Muscle of leg (tissue), 16 donors: Measurements from ENCODE around the gene NLRP14. TPM values are rescaled to one million over a fixed set of nuclear protein-coding genes. Genes with fewer than 3 reads are reported as not detected.
A peak's percentile ranks its signal among the peaks of the same experiment; 100 is the strongest.

ENCODE experiments used
- DNase-seq: peaks from one replicate; pipeline ENCODE4 v3.0.0; 2013
- H3K27ac ChIP-seq: one replicate; pipeline ENCODE4 v1.5.1; 2013; ENCODE audit warnings: mild to moderate bottlenecking, low read length, control low read depth
- H3K27me3 ChIP-seq: one replicate; pipeline ENCODE4 v1.6.1; 2013; ENCODE audit warnings: low read length; ENCODE audit not compliant: control insufficient read depth, insufficient read depth
- H3K36me3 ChIP-seq: one replicate; pipeline ENCODE4 v1.6.1; 2013; ENCODE audit warnings: low read length; ENCODE audit not compliant: control insufficient read depth, insufficient read depth
- H3K4me1 ChIP-seq: one replicate; pipeline ENCODE4 v1.6.1; 2013; ENCODE audit warnings: low read length; ENCODE audit not compliant: control insufficient read depth, insufficient read depth
- H3K4me3 ChIP-seq: one replicate; pipeline ENCODE4 v1.5.1; 2013; ENCODE audit warnings: low read length, control low read depth
- H3K9me3 ChIP-seq: replicated peaks from 2 replicates; pipeline ENCODE4 v1.6.1; 2013; ENCODE audit warnings: low read depth, low read length; ENCODE audit not compliant: control insufficient read depth
- WGBS: methylation state at CpG from one replicate; pipeline ENCODE4 v1.1.5; 2013; ENCODE audit warnings: missing lambda C conversion rate; ENCODE audit not compliant: insufficient coverage; 5-methylcytosine and 5-hydroxymethylcytosine counted together
- long read RNA-seq, 11 donors: transcript quantifications; one replicate each; lab custom pipeline, GENCODE V29; 2026
- polyA plus RNA-seq, 8 donors: library from polyadenylated mRNA; unstranded; fragments of 120-200 nt; gene quantifications; one replicate each; pipeline versions ENCODE4 v1.2.1 to v1.2.3, GENCODE V29; 2013; ENCODE audit warnings: inconsistent platforms in 1 of 8, low replicate concordance in 1 of 8; ENCODE audit not compliant: insufficient read length in 8 of 8, insufficient read depth in 1 of 8
- total RNA-seq: library from RNA; stranded (reverse); fragments of 120-200 nt; gene quantifications from one replicate; pipeline ENCODE4 v1.2.4, GENCODE V29; 2013

NLRP14 gene
- 0.04 TPM for total RNA-seq
- under 1 TPM in 7 of 8 donors, not detected in 1; 0.04 to 0.07 (median 0.05) TPM for polyA plus RNA-seq
- long read RNA-seq, donor 1, result 0 reads
- long read RNA-seq, donor 2, result 0 reads
- long read RNA-seq, donor 3, result 0 reads
- long read RNA-seq, donor 4, result 0 reads
- long read RNA-seq, donor 5, result 0 reads
- long read RNA-seq, donor 6, result 0 reads
- long read RNA-seq, donor 7, result 0 reads
- long read RNA-seq, donor 8, result 0 reads
- long read RNA-seq, donor 9, result 0 reads
- long read RNA-seq, donor 10, result 0 reads
- long read RNA-seq, donor 11, result 0 reads

GRCh38 chr11:7020183-7020917 lies at the start of gene NLRP14, which contains the start of gene ZNF214:
Gene NLRP14 (plus strand): TSS chr11:7020479. CDS start chr11:7038587, 18,108 bp downstream.
Gene ZNF214 (minus strand): TSS chr11:7020346. CDS start chr11:7002835, 17,511 bp downstream.
- Histone ChIP-seq H3K9me3 (no peaks in the 10 kb centered on the region), H3K4me3 (peak within 1 kb of the TSS; percentile 47), H3K27me3 (peaks cover 2% of the 10 kb centered on the region), H3K36me3 (no peaks in the 10 kb centered on the region), H3K4me1 (peaks cover 14% of the 10 kb centered on the region), H3K27ac (peak within 1 kb of the TSS; percentile 53)
- WGBS, result 0% methylated on average over 41 of the region's 47 CpGs
- DNase-seq, result peak; percentile 97

- DNase-seq, result no peak
- H3K36me3 ChIP-seq, result no peaks in the 10 kb centered on the region
- no peaks in the 10 kb centered on the region for H3K27me3 ChIP-seq
- no peak overlapping the region for H3K27ac ChIP-seq
- no CpG with 5 or more reads among the region's 2 CpGs for WGBS
- H3K9me3 ChIP-seq, result no peaks in the 10 kb centered on the region
- no peaks in the 10 kb centered on the region for H3K4me1 ChIP-seq
- no peak overlapping the region for H3K4me3 ChIP-seq
These were observed 40.9 kb upstream of the NLRP14 start for GRCh38 chr11:6979365-6979764.

- Histone ChIP-seq H3K27me3 (no peaks in the 10 kb centered on the region), H3K9me3 (no peaks in the 10 kb centered on the region), H3K4me3 (no peak overlapping the region), H3K36me3 (no peaks in the 10 kb centered on the region), H3K4me1 (no peaks in the 10 kb centered on the region), H3K27ac (no peak overlapping the region)
- no CpG with 5 or more reads among the region's 1 CpG for WGBS
- DNase-seq, result no peak
These were observed 33.8 kb upstream of the NLRP14 start for GRCh38 chr11:6986487-6986886.

GRCh38 chr11:6988506-6988905 lies 31.8 kb upstream of the NLRP14 start:
- H3K27me3 ChIP-seq, result no peaks in the 10 kb centered on the region
- H3K9me3 ChIP-seq, result no peaks in the 10 kb centered on the region
- H3K4me3 ChIP-seq, result no peak overlapping the region
- H3K27ac ChIP-seq, result no peak overlapping the region
- H3K4me1 ChIP-seq, result peaks cover 2% of the 10 kb centered on the region
- no peak for DNase-seq
- no peaks in the 10 kb centered on the region for H3K36me3 ChIP-seq

- Histone ChIP-seq H3K36me3 (no peaks in the 10 kb centered on the region), H3K27me3 (no peaks in the 10 kb centered on the region), H3K27ac (no peak overlapping the region), H3K4me3 (no peak overlapping the region), H3K9me3 (no peaks in the 10 kb centered on the region), H3K4me1 (peaks cover 2% of the 10 kb centered on the region)
- WGBS, result 60% methylated on average over 5 of the region's 6 CpGs
- DNase-seq, result no peak
These were observed 29.1 kb upstream of the NLRP14 start for GRCh38 chr11:6991227-6991626.

- no peak overlapping the region for H3K4me3 ChIP-seq
- no peaks in the 10 kb centered on the region for H3K9me3 ChIP-seq
- H3K36me3 ChIP-seq, result no peaks in the 10 kb centered on the region
- peaks cover 2% of the 10 kb centered on the region for H3K4me1 ChIP-seq
- H3K27me3 ChIP-seq, result no peaks in the 10 kb centered on the region
- no peak overlapping the region for H3K27ac ChIP-seq
- no peak for DNase-seq
- no CpG with 5 or more reads among the region's 2 CpGs for WGBS
These were observed 28.3 kb upstream of the NLRP14 start for GRCh38 chr11:6992026-6992425.

GRCh38 chr11:6992457-6993417 lies 27.5 kb upstream of the NLRP14 start:
- H3K27me3 ChIP-seq, result no peaks in the 10 kb centered on the region
- H3K9me3 ChIP-seq, result no peaks in the 10 kb centered on the region
- H3K4me3 ChIP-seq, result no peak overlapping the region
- peaks cover 2% of the 10 kb centered on the region for H3K4me1 ChIP-seq
- no peaks in the 10 kb centered on the region for H3K36me3 ChIP-seq
- no peak overlapping the region for H3K27ac ChIP-seq
- WGBS, result 15% methylated on average over 4 of the region's 11 CpGs
- peak; percentile 19 for DNase-seq

GRCh38 chr11:6995703-6996102 lies 24.6 kb upstream of the NLRP14 start:
- H3K36me3 ChIP-seq, result no peaks in the 10 kb centered on the region
- H3K27me3 ChIP-seq, result no peaks in the 10 kb centered on the region
- H3K27ac ChIP-seq, result no peak overlapping the region
- no peak overlapping the region for H3K4me3 ChIP-seq
- H3K9me3 ChIP-seq, result no peaks in the 10 kb centered on the region
- no peak for DNase-seq
- peaks cover 2% of the 10 kb centered on the region for H3K4me1 ChIP-seq

- no peaks in the 10 kb centered on the region for H3K27me3 ChIP-seq
- H3K36me3 ChIP-seq, result no peaks in the 10 kb centered on the region
- no peaks in the 10 kb centered on the region for H3K4me1 ChIP-seq
- WGBS, result 78% methylated on average over 1 of the region's 3 CpGs
- H3K27ac ChIP-seq, result no peak overlapping the region
- DNase-seq, result peak; percentile 5
- H3K4me3 ChIP-seq, result no peak overlapping the region
- no peaks in the 10 kb centered on the region for H3K9me3 ChIP-seq
These were observed 15.8 kb upstream of the NLRP14 start for GRCh38 chr11:7004482-7004881.

- no peaks in the 10 kb centered on the region for H3K9me3 ChIP-seq
- H3K27ac ChIP-seq, result no peak overlapping the region
- DNase-seq, result no peak
- no peaks in the 10 kb centered on the region for H3K27me3 ChIP-seq
- peaks cover 4% of the 10 kb centered on the region for H3K4me1 ChIP-seq
- H3K36me3 ChIP-seq, result no peaks in the 10 kb centered on the region
- no peak overlapping the region for H3K4me3 ChIP-seq
- no CpG with 5 or more reads among the region's 1 CpG for WGBS
These were observed 6.2 kb upstream of the NLRP14 start for GRCh38 chr11:7014118-7014517.
